Progenitor cell of endocrine pancreas (in vitro differentiated cells): ENCODE measurements around the gene LBHD2. TPM values are rescaled to one million over a fixed set of nuclear protein-coding genes. Genes with fewer than 3 reads are reported as not detected.

ENCODE experiments used
- DNase-seq: peaks from one replicate; pipeline ENCODE4 v3.0.0; 2021; ENCODE audit warnings: low spot score; ENCODE audit not compliant: unreplicated experiment
- H3K27ac Mint-ChIP-seq: 2 replicates; pipeline ENCODE4 v1.8.0; 2021; ENCODE audit warnings: mild to moderate bottlenecking, moderate library complexity, mixed read lengths
- H3K27me3 Mint-ChIP-seq: 2 replicates; pipeline ENCODE4 v1.8.0; 2021; ENCODE audit warnings: mixed read lengths
- H3K36me3 Mint-ChIP-seq: 2 replicates; pipeline ENCODE4 v1.8.0; 2022; ENCODE audit warnings: mixed read lengths; ENCODE audit not compliant: insufficient read depth
- H3K4me1 Mint-ChIP-seq: 2 replicates; pipeline ENCODE4 v1.8.0; 2021; ENCODE audit warnings: low read depth, mixed read lengths
- H3K4me3 Mint-ChIP-seq: 2 replicates; pipeline ENCODE4 v1.8.0; 2021; ENCODE audit warnings: low read depth, mild to moderate bottlenecking, moderate library complexity, mixed read lengths
- H3K9me3 Mint-ChIP-seq: 2 replicates; pipeline ENCODE4 v1.8.0; 2021; ENCODE audit warnings: low read depth, mixed read lengths
- total RNA-seq: library from RNA; stranded (reverse); gene quantifications from 2 replicates; pipeline ENCODE4 v1.2.1, GENCODE V29; 2021
- TF ChIP-seq, protein P1 (sequence below): fragments of 200-600 bp; sonication (generic); IDR thresholded peaks from one replicate; pipeline ENCODE4 v1.5.0; 2021; ENCODE audit warnings: antibody characterized with exemption, mild to moderate bottlenecking; ENCODE audit not compliant: unreplicated experiment

Gene LBHD2
- total RNA-seq, 1 donor from 2014 or later: not detected

- Mint-ChIP-seq H3K4me3 (no peak overlapping the region), H3K9me3 (no peaks in the 10 kb centered on the region), H3K36me3 (no peaks in the 10 kb centered on the region), H3K4me1 (no peaks in the 10 kb centered on the region), H3K27me3 (no peaks in the 10 kb centered on the region), H3K27ac (no peak overlapping the region)
- TF ChIP-seq, protein P1, sequence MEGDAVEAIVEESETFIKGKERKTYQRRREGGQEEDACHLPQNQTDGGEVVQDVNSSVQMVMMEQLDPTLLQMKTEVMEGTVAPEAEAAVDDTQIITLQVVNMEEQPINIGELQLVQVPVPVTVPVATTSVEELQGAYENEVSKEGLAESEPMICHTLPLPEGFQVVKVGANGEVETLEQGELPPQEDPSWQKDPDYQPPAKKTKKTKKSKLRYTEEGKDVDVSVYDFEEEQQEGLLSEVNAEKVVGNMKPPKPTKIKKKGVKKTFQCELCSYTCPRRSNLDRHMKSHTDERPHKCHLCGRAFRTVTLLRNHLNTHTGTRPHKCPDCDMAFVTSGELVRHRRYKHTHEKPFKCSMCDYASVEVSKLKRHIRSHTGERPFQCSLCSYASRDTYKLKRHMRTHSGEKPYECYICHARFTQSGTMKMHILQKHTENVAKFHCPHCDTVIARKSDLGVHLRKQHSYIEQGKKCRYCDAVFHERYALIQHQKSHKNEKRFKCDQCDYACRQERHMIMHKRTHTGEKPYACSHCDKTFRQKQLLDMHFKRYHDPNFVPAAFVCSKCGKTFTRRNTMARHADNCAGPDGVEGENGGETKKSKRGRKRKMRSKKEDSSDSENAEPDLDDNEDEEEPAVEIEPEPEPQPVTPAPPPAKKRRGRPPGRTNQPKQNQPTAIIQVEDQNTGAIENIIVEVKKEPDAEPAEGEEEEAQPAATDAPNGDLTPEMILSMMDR: no peak
- DNase-seq: no peak
Measured at GRCh38 chr14:103070263-103070885, 13.6 kb upstream of the LBHD2 start.

DNA sequence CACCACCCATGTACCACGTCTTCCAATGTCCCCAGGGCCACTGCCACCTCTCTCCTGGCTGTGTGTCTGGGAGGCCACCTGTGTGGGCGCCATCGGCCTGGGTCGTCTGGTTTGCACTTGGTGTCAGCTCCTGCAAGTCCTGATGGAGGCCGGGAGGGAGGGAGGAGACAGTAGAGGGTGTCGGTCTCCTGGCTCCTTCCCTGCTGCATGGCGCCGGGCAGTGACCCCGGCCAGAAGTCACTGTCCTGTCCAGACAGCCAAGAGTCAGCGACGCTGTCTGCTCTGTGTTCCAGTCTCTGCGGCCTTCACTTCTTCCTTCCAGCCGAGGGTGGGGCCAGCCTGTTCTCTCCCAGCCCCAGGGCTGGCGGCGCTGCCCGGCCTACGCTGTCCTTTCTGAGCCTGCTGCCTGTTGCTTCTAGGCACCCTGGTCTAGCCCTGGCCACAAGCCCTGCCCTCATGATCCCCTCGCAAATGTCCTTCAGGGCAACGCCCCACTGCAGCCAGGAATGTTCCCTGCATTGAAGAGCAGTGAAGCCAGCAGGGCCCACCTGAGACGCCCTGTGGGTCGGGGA, 13.0 kb upstream of the LBHD2 start:
- no peaks in the 10 kb centered on the region for H3K9me3 Mint-ChIP-seq
- no peaks in the 10 kb centered on the region for H3K36me3 Mint-ChIP-seq
- no peaks in the 10 kb centered on the region for H3K4me1 Mint-ChIP-seq
- no peaks in the 10 kb centered on the region for H3K27me3 Mint-ChIP-seq
- TF ChIP-seq, protein P1: no peak
- no peak overlapping the region for H3K4me3 Mint-ChIP-seq
- DNase-seq: no peak
- no peak overlapping the region for H3K27ac Mint-ChIP-seq

DNA sequence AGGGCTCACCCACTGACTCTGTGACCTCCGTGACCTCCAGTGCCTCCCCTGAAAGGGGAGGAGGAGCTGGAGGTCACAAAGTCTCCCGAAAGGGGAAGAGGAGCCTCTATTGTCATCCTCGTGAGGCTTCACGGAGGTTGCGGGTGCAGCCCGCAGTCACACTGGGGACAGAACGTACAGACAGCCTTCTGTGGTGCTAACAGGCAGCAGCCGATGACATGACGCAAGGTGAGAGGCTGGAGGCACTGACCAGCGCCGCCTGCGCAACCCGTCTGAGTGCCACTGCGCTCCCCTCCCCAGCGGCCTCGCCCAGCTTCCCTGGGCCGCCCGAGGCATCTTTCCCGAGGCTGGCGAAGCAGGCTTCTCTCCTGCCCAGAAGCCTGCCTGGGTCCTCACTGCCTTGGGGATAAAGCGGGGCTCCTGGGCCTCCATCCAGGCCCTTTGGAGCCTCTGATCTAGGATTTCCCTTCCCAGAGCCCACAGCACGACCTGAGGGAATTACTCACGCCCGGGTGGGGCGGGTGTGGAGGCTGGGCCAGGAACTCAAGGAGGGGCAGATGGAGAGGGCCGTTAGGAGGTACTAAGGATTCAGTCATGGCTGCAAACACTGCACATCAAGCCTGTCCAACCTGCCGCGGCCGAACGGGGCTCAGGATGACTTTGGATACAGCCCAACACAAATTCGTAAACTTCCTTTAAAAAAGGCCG, 12.3 kb upstream of the LBHD2 start:
- no peak overlapping the region for H3K4me3 Mint-ChIP-seq
- H3K4me1 Mint-ChIP-seq: no peaks in the 10 kb centered on the region
- H3K27me3 Mint-ChIP-seq: no peaks in the 10 kb centered on the region
- H3K36me3 Mint-ChIP-seq: no peaks in the 10 kb centered on the region
- H3K9me3 Mint-ChIP-seq: no peaks in the 10 kb centered on the region
- TF ChIP-seq, protein P1: no peak
- DNase-seq: no peak
- H3K27ac Mint-ChIP-seq: no peak overlapping the region

GRCh38 chr14:103072595-103073366, 11.2 kb upstream of the LBHD2 start:
- no peak for DNase-seq
- Mint-ChIP-seq H3K4me3 (no peak overlapping the region), H3K9me3 (no peaks in the 10 kb centered on the region), H3K27ac (no peak overlapping the region), H3K27me3 (peaks cover 2% of the 10 kb centered on the region), H3K36me3 (no peaks in the 10 kb centered on the region), H3K4me1 (no peaks in the 10 kb centered on the region)
- TF ChIP-seq, protein P1: no peak

GRCh38 chr14:103073367-103073875, 10.6 kb upstream of the LBHD2 start:
- DNase-seq: no peak
- no peaks in the 10 kb centered on the region for H3K36me3 Mint-ChIP-seq
- H3K4me3 Mint-ChIP-seq: no peak overlapping the region
- TF ChIP-seq, protein P1: no peak
- H3K27me3 Mint-ChIP-seq: peaks cover 2% of the 10 kb centered on the region
- no peaks in the 10 kb centered on the region for H3K4me1 Mint-ChIP-seq
- H3K27ac Mint-ChIP-seq: no peak overlapping the region
- no peaks in the 10 kb centered on the region for H3K9me3 Mint-ChIP-seq
